GM23338 (cell line): Measurements from ENCODE around the gene DOCK2. TPM values are rescaled to one million over a fixed set of nuclear protein-coding genes. Genes with fewer than 3 reads are reported as not detected.

Experiments used
- ATAC-seq: fragments of 200-7000 bp; cut with Tn5 transposase; 3 replicates; pipeline ENCODE4 v1.9.1; 2020
- DNase-seq: peaks from one replicate; pipeline ENCODE4 v3.0.0-alpha.2; 2015; ENCODE audit warnings: low spot score
- H2AFZ ChIP-seq: fragments of 200-600 bp; sonication (generic); 2 replicates; pipeline ENCODE4 v1.8.0; 2016; ENCODE audit warnings: antibody characterized with exemption, mild to moderate bottlenecking, moderate library complexity
- H3F3A ChIP-seq: fragments of 200-600 bp; sonication (generic); replicated peaks from 2 replicates; pipeline ENCODE4 v1.8.0; 2017; ENCODE audit warnings: antibody characterized with exemption, mixed run types, low read depth
- H3K27ac ChIP-seq: fragments of 200-600 bp; sonication (generic); 2 replicates; pipeline ENCODE4 v1.6.1; 2016; ENCODE audit warnings: low read depth
- H3K27me3 ChIP-seq: fragments of 200-600 bp; sonication (generic); 2 replicates; pipeline ENCODE4 v1.8.0; 2016; ENCODE audit warnings: mild to moderate bottlenecking, mixed run types, moderate library complexity; ENCODE audit not compliant: insufficient read depth
- H3K36me3 ChIP-seq: fragments of 200-600 bp; sonication (generic); 2 replicates; pipeline ENCODE4 v1.8.0; 2016; ENCODE audit warnings: mild to moderate bottlenecking; ENCODE audit not compliant: insufficient read depth
- H3K4me1 ChIP-seq: fragments of 200-600 bp; sonication (generic); 2 replicates; pipeline ENCODE4 v1.8.0; 2016; ENCODE audit warnings: mild to moderate bottlenecking, moderate library complexity; ENCODE audit not compliant: insufficient read depth
- H3K4me2 ChIP-seq: fragments of 200-600 bp; sonication (generic); 2 replicates; pipeline ENCODE4 v1.7.1; 2017; ENCODE audit warnings: mixed run types
- H3K4me3 ChIP-seq: fragments of 200-600 bp; sonication (generic); 2 replicates; pipeline ENCODE4 v1.6.1; 2016; ENCODE audit warnings: mixed run types
- H3K79me2 ChIP-seq: fragments of 200-600 bp; sonication (generic); replicated peaks from 2 replicates; pipeline ENCODE4 v1.8.0; 2017; ENCODE audit warnings: mild to moderate bottlenecking; ENCODE audit not compliant: insufficient read depth
- H3K9me2 ChIP-seq: fragments of 200-600 bp; sonication (generic); 2 replicates; pipeline ENCODE4 v1.8.0; 2017; ENCODE audit not compliant: insufficient read depth
- H4K20me1 ChIP-seq: fragments of 200-600 bp; sonication (generic); replicated peaks from 2 replicates; pipeline ENCODE4 v1.8.0; 2017; ENCODE audit warnings: mild to moderate bottlenecking; ENCODE audit not compliant: insufficient read depth
- H3K27ac Mint-ChIP-seq: 2 replicates; pipeline ENCODE4 v1.8.0; 2020; ENCODE audit warnings: inconsistent platforms, mild to moderate bottlenecking, moderate library complexity, mixed read lengths
- H3K27me3 Mint-ChIP-seq: 3 replicates; pipeline ENCODE4 v1.8.0; 2022; ENCODE audit warnings: low read depth, mild to moderate bottlenecking, moderate library complexity, mixed read lengths, inconsistent platforms; ENCODE audit not compliant: insufficient read depth, poor library complexity
- H3K36me3 Mint-ChIP-seq: 3 replicates; pipeline ENCODE4 v1.8.0; 2021; ENCODE audit warnings: low read depth, mild to moderate bottlenecking, inconsistent platforms, moderate library complexity, mixed read lengths
- H3K4me1 Mint-ChIP-seq: 3 replicates; pipeline ENCODE4 v1.8.0; 2020; ENCODE audit warnings: mild to moderate bottlenecking, inconsistent platforms, mixed read lengths
- H3K4me3 Mint-ChIP-seq: 3 replicates; pipeline ENCODE4 v1.8.0; 2021; ENCODE audit warnings: moderate library complexity, mild to moderate bottlenecking, inconsistent platforms, mixed read lengths
- H3K9me3 Mint-ChIP-seq: 3 replicates; pipeline ENCODE4 v1.8.0; 2020; ENCODE audit warnings: moderate library complexity, mild to moderate bottlenecking, inconsistent platforms, mixed read lengths
- CREB1 ChIP-seq: fragments of 250-450 bp; sonication (Bioruptor Pico); IDR thresholded peaks from 2 replicates; pipeline ENCODE4 v1.5.0; 2020; ENCODE audit warnings: low read depth, mild to moderate bottlenecking, moderate library complexity
- EZH2 ChIP-seq: fragments of 200-600 bp; sonication (generic); IDR thresholded peaks from one replicate; pipeline ENCODE4 v1.8.0; 2017; ENCODE audit warnings: antibody characterized with exemption, mild to moderate bottlenecking, low read depth; ENCODE audit not compliant: unreplicated experiment
- EZH2phosphoT487 ChIP-seq: fragments of 200-600 bp; sonication (generic); IDR thresholded peaks from one replicate; pipeline ENCODE4 v1.8.1; 2018; ENCODE audit warnings: antibody characterized with exemption; ENCODE audit not compliant: unreplicated experiment
- JUNB ChIP-seq: IDR thresholded peaks from one replicate; pipeline ENCODE4 v1.6.1; 2016; ENCODE audit warnings: antibody characterized with exemption; ENCODE audit not compliant: unreplicated experiment
- NANOG ChIP-seq: IDR thresholded peaks from 2 replicates; pipeline ENCODE4 v1.6.1; 2016; ENCODE audit warnings: antibody characterized with exemption, borderline replicate concordance
- POLR2AphosphoS5 ChIP-seq: IDR thresholded peaks from 2 replicates; pipeline ENCODE4 v1.6.1; 2016; ENCODE audit warnings: antibody characterized with exemption, low read depth
- STAT1 ChIP-seq: IDR thresholded peaks from one replicate; pipeline ENCODE4 v1.6.1; 2016; ENCODE audit warnings: antibody characterized with exemption; ENCODE audit not compliant: unreplicated experiment
- ZNF114 ChIP-seq: fragments of 250-450 bp; sonication (Bioruptor Pico); IDR thresholded peaks from 2 replicates; pipeline ENCODE4 v1.5.0; 2020; ENCODE audit warnings: mild to moderate bottlenecking, moderate library complexity
- ZNF331 ChIP-seq: fragments of 250-450 bp; sonication (Bioruptor Pico); IDR thresholded peaks from 2 replicates; pipeline ENCODE4 v1.5.0; 2020; ENCODE audit warnings: low read depth, mild to moderate bottlenecking, moderate library complexity
- polyA plus RNA-seq: library from polyadenylated mRNA; unstranded; fragments of >200 nt; fragmentation: Nextera tagmentation; extraction: Ambion mirVana; gene quantifications from 2 replicates; pipeline ENCODE4 v1.2.1, GENCODE V29; 2016
- total RNA-seq: library from RNA; depleted of rRNA; stranded (reverse); fragments of >200 nt; shearing (Covaris generic); gene quantifications from 2 replicates; pipeline ENCODE4 v1.2.3, GENCODE V29; 2014
- TF ChIP-seq, protein P1 (sequence below), 2 experiments: fragments of 200-600 bp in 1 of 2; sonication (generic) in 1 of 2; conservative IDR thresholded peaks; 2 replicates each; pipeline versions ENCODE4 v1.5.1 to v1.6.1; 2016 to 2017; ENCODE audit warnings: antibody characterized with exemption in 2 of 2, low read depth in 2 of 2, mild to moderate bottlenecking in 2 of 2, moderate library complexity in 1 of 2
- TF ChIP-seq, protein P2 (sequence below): IDR thresholded peaks from one replicate; pipeline ENCODE4 v1.6.1; 2018; ENCODE audit warnings: antibody characterized with exemption; ENCODE audit not compliant: unreplicated experiment
- TF ChIP-seq, protein P3 (sequence below): IDR thresholded peaks from 2 replicates; pipeline ENCODE4 v1.6.1; 2016; ENCODE audit warnings: antibody characterized with exemption
- TF ChIP-seq, protein P4 (sequence below): fragments of 250-450 bp; sonication (Bioruptor Pico); IDR thresholded peaks from 2 replicates; pipeline ENCODE4 v1.5.0; 2020; ENCODE audit warnings: mild to moderate bottlenecking, moderate library complexity

Gene DOCK2
- total and polyA plus RNA-seq, 2 experiments from 2014 or later: 3.7 to 9.4 TPM

DNA sequence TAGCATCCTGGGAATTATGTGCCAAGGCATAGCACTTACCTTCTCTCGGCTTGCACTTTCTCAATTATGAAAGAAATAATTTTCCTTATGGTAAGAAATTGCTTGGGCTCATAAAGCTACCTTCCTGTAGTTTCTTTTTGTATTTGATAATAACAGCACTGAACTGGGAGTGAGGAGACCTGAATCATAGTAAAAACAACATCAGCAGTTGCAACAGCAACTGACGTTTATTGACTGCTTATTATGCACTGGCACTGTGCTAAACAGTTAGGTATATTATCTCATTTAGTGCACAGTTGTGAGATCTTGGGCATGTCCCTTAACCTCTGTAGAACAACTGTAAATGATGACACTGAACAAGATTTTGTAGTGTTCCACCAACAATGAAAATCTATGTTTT is 135.2 kb downstream of the DOCK2 start:
- H3K4me3 ChIP-seq: no peak overlapping the region
- peaks cover 8% of the 10 kb centered on the region for H3K27me3 Mint-ChIP-seq
- H3K9me3 Mint-ChIP-seq: no peaks in the 10 kb centered on the region
- no peak overlapping the region for H3K4me2 ChIP-seq
- H3K36me3 ChIP-seq: no peaks in the 10 kb centered on the region
- H3F3A ChIP-seq: no peaks in the 10 kb centered on the region
- H3K27ac Mint-ChIP-seq: no peak overlapping the region
- no peaks in the 10 kb centered on the region for H3K79me2 ChIP-seq
- H3K9me2 ChIP-seq: no peaks in the 10 kb centered on the region; the same call in none of the 2 replicates
- H3K27ac ChIP-seq: no peak overlapping the region
- no peak overlapping the region for H3K4me3 Mint-ChIP-seq
- H3K4me1 Mint-ChIP-seq: peaks cover 26% of the 10 kb centered on the region
- ATAC-seq (no peak), DNase-seq (no peak)
- no peaks in the 10 kb centered on the region for H3K36me3 Mint-ChIP-seq
- H3K4me1 ChIP-seq: peaks cover 21% of the 10 kb centered on the region
- no peak for TF ChIP-seq EZH2phosphoT487
- no peak for TF ChIP-seq POLR2AphosphoS5
- TF ChIP-seq ZNF114 (CRISPR knock-in tag): no peak
- TF ChIP-seq STAT1: no peak
- TF ChIP-seq, protein P1, sequence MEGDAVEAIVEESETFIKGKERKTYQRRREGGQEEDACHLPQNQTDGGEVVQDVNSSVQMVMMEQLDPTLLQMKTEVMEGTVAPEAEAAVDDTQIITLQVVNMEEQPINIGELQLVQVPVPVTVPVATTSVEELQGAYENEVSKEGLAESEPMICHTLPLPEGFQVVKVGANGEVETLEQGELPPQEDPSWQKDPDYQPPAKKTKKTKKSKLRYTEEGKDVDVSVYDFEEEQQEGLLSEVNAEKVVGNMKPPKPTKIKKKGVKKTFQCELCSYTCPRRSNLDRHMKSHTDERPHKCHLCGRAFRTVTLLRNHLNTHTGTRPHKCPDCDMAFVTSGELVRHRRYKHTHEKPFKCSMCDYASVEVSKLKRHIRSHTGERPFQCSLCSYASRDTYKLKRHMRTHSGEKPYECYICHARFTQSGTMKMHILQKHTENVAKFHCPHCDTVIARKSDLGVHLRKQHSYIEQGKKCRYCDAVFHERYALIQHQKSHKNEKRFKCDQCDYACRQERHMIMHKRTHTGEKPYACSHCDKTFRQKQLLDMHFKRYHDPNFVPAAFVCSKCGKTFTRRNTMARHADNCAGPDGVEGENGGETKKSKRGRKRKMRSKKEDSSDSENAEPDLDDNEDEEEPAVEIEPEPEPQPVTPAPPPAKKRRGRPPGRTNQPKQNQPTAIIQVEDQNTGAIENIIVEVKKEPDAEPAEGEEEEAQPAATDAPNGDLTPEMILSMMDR (conservative IDR thresholded peaks at IDR 0.05; ENCODE audit: low read depth in 2 of 2): no peak
- TF ChIP-seq, protein P2, sequence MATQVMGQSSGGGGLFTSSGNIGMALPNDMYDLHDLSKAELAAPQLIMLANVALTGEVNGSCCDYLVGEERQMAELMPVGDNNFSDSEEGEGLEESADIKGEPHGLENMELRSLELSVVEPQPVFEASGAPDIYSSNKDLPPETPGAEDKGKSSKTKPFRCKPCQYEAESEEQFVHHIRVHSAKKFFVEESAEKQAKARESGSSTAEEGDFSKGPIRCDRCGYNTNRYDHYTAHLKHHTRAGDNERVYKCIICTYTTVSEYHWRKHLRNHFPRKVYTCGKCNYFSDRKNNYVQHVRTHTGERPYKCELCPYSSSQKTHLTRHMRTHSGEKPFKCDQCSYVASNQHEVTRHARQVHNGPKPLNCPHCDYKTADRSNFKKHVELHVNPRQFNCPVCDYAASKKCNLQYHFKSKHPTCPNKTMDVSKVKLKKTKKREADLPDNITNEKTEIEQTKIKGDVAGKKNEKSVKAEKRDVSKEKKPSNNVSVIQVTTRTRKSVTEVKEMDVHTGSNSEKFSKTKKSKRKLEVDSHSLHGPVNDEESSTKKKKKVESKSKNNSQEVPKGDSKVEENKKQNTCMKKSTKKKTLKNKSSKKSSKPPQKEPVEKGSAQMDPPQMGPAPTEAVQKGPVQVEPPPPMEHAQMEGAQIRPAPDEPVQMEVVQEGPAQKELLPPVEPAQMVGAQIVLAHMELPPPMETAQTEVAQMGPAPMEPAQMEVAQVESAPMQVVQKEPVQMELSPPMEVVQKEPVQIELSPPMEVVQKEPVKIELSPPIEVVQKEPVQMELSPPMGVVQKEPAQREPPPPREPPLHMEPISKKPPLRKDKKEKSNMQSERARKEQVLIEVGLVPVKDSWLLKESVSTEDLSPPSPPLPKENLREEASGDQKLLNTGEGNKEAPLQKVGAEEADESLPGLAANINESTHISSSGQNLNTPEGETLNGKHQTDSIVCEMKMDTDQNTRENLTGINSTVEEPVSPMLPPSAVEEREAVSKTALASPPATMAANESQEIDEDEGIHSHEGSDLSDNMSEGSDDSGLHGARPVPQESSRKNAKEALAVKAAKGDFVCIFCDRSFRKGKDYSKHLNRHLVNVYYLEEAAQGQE: no peak
- TF ChIP-seq EZH2: no peak
- TF ChIP-seq, protein P3, sequence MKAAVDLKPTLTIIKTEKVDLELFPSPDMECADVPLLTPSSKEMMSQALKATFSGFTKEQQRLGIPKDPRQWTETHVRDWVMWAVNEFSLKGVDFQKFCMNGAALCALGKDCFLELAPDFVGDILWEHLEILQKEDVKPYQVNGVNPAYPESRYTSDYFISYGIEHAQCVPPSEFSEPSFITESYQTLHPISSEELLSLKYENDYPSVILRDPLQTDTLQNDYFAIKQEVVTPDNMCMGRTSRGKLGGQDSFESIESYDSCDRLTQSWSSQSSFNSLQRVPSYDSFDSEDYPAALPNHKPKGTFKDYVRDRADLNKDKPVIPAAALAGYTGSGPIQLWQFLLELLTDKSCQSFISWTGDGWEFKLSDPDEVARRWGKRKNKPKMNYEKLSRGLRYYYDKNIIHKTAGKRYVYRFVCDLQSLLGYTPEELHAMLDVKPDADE: no peak
- no peak for TF ChIP-seq CREB1 (CRISPR knock-in tag)
- TF ChIP-seq ZNF331: no peak
- no peak for TF ChIP-seq JUNB
- TF ChIP-seq, protein P4, sequence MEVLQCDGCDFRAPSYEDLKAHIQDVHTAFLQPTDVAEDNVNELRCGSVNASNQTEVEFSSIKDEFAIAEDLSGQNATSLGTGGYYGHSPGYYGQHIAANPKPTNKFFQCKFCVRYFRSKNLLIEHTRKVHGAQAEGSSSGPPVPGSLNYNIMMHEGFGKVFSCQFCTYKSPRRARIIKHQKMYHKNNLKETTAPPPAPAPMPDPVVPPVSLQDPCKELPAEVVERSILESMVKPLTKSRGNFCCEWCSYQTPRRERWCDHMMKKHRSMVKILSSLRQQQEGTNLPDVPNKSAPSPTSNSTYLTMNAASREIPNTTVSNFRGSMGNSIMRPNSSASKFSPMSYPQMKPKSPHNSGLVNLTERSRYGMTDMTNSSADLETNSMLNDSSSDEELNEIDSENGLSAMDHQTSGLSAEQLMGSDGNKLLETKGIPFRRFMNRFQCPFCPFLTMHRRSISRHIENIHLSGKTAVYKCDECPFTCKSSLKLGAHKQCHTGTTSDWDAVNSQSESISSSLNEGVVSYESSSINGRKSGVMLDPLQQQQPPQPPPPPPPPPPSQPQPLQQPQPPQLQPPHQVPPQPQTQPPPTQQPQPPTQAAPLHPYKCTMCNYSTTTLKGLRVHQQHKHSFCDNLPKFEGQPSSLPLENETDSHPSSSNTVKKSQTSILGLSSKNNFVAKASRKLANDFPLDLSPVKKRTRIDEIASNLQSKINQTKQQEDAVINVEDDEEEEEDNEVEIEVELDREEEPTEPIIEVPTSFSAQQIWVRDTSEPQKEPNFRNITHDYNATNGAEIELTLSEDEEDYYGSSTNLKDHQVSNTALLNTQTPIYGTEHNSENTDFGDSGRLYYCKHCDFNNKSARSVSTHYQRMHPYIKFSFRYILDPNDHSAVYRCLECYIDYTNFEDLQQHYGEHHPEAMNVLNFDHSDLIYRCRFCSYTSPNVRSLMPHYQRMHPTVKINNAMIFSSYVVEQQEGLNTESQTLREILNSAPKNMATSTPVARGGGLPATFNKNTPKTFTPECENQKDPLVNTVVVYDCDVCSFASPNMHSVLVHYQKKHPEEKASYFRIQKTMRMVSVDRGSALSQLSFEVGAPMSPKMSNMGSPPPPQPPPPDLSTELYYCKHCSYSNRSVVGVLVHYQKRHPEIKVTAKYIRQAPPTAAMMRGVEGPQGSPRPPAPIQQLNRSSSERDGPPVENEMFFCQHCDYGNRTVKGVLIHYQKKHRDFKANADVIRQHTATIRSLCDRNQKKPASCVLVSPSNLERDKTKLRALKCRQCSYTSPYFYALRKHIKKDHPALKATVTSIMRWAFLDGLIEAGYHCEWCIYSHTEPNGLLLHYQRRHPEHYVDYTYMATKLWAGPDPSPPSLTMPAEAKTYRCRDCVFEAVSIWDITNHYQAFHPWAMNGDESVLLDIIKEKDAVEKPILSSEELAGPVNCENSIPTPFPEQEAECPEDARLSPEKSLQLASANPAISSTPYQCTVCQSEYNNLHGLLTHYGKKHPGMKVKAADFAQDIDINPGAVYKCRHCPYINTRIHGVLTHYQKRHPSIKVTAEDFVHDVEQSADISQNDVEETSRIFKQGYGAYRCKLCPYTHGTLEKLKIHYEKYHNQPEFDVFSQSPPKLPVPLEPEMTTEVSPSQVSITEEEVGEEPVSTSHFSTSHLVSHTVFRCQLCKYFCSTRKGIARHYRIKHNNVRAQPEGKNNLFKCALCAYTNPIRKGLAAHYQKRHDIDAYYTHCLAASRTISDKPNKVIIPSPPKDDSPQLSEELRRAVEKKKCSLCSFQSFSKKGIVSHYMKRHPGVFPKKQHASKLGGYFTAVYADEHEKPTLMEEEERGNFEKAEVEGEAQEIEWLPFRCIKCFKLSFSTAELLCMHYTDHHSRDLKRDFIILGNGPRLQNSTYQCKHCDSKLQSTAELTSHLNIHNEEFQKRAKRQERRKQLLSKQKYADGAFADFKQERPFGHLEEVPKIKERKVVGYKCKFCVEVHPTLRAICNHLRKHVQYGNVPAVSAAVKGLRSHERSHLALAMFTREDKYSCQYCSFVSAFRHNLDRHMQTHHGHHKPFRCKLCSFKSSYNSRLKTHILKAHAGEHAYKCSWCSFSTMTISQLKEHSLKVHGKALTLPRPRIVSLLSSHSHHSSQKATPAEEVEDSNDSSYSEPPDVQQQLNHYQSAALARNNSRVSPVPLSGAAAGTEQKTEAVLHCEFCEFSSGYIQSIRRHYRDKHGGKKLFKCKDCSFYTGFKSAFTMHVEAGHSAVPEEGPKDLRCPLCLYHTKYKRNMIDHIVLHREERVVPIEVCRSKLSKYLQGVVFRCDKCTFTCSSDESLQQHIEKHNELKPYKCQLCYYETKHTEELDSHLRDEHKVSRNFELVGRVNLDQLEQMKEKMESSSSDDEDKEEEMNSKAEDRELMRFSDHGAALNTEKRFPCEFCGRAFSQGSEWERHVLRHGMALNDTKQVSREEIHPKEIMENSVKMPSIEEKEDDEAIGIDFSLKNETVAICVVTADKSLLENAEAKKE (CRISPR knock-in tag): no peak
- TF ChIP-seq NANOG: no peak
- H4K20me1 ChIP-seq: no peaks in the 10 kb centered on the region
- H3K27me3 ChIP-seq: no peaks in the 10 kb centered on the region
- no peak overlapping the region for H2AFZ ChIP-seq
